OCI-LY3 (cell line): ENCODE measurements around the gene MRPL2.

ENCODE experiments used
- CTCF ChIP-seq: fragments of 200-600, 300-600 bp; sonication (generic); IDR thresholded peaks from 2 replicates; pipeline ENCODE4 v1.5.1; 2014; ENCODE audit warnings: antibody characterized with exemption, low read length, low read depth
- EZH2phosphoT487 ChIP-seq: fragments of 200-600 bp; shearing (Covaris generic); IDR thresholded peaks from 2 replicates; pipeline ENCODE4 v1.6.1; 2018; ENCODE audit warnings: antibody characterized with exemption, mixed run types, low read depth

GRCh38 chr6:43040542-43041257 is 18.5 kb downstream of the MRPL2 start:
- TF ChIP-seq CTCF = no peak
- no peak for TF ChIP-seq EZH2phosphoT487
